ENCODE data around the gene AK1. TPM values are rescaled to one million over a fixed set of nuclear protein-coding genes. Genes with fewer than 3 reads are reported as not detected.

The AK1 gene
- total and polyA plus RNA-seq, 2 experiments from 2014 or later = 16.2 to 35.5 TPM

DNA sequence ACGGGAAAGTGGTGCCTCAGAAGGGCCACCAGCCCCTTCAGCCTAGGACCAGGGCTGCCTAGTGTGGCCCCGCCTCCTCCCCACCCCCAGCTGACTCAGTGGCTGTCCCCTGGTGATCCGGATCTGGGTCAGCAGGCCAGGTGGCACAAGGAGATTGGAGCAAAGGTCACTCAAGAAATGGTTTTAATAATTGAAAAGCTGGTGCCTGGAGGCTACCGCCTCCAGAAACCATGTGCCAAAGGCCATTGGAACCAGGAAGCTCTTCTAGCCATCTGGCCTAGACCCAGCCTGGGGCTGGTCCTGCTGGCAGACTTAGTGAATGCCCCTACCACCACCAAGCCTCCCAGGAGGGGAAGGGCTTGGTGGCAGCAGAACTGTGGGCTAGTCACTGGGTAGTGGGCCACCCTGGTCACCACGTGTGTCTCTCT is 37.9 kb upstream of the AK1 start:
- no peaks in the 10 kb centered on the region for H3K9me2 ChIP-seq (ENCODE audit: insufficient read depth)
- 0 out of 2 replicates have a peak, but pooled peaks cover 7% of the 10 kb centered on the region for H3K27me3 ChIP-seq (ENCODE audit: insufficient read depth)
- no peak overlapping the region for H3K4me3 ChIP-seq
- H3K36me3 ChIP-seq (ENCODE audit: insufficient read depth) = no peaks in the 10 kb centered on the region
- H3F3A ChIP-seq (replicated peaks; ENCODE audit: low read depth) = peaks cover 15% of the 10 kb centered on the region; the same call in 1 of the 2 replicates
- no peak overlapping the region for H3K27ac Mint-ChIP-seq
- H2AFZ ChIP-seq = no peak overlapping the region
- ATAC-seq (no peak), DNase-seq (ENCODE audit: low spot score) (no peak)
- no peak overlapping the region for H3K4me3 Mint-ChIP-seq
- no peak overlapping the region for H3K27ac ChIP-seq (ENCODE audit: low read depth)
- peaks cover 19% of the 10 kb centered on the region; the same call in 2 of the 3 replicates for H3K36me3 Mint-ChIP-seq (ENCODE audit: low read depth)
- H4K20me1 ChIP-seq (replicated peaks; ENCODE audit: insufficient read depth) = peaks cover 5% of the 10 kb centered on the region
- TF ChIP-seq JUNB (IDR thresholded peaks at IDR 0.05; ENCODE audit: unreplicated experiment) = no peak
- no peak for TF ChIP-seq REST (IDR thresholded peaks at IDR 0.05; ENCODE audit: unreplicated experiment)
- TF ChIP-seq ZNF331 (CRISPR knock-in tag; IDR thresholded peaks at IDR 0.05; ENCODE audit: low read depth) = no peak
- TF ChIP-seq EZH2 (IDR thresholded peaks at IDR 0.05; ENCODE audit: low read depth, unreplicated experiment) = no peak
- TF ChIP-seq, protein P1, sequence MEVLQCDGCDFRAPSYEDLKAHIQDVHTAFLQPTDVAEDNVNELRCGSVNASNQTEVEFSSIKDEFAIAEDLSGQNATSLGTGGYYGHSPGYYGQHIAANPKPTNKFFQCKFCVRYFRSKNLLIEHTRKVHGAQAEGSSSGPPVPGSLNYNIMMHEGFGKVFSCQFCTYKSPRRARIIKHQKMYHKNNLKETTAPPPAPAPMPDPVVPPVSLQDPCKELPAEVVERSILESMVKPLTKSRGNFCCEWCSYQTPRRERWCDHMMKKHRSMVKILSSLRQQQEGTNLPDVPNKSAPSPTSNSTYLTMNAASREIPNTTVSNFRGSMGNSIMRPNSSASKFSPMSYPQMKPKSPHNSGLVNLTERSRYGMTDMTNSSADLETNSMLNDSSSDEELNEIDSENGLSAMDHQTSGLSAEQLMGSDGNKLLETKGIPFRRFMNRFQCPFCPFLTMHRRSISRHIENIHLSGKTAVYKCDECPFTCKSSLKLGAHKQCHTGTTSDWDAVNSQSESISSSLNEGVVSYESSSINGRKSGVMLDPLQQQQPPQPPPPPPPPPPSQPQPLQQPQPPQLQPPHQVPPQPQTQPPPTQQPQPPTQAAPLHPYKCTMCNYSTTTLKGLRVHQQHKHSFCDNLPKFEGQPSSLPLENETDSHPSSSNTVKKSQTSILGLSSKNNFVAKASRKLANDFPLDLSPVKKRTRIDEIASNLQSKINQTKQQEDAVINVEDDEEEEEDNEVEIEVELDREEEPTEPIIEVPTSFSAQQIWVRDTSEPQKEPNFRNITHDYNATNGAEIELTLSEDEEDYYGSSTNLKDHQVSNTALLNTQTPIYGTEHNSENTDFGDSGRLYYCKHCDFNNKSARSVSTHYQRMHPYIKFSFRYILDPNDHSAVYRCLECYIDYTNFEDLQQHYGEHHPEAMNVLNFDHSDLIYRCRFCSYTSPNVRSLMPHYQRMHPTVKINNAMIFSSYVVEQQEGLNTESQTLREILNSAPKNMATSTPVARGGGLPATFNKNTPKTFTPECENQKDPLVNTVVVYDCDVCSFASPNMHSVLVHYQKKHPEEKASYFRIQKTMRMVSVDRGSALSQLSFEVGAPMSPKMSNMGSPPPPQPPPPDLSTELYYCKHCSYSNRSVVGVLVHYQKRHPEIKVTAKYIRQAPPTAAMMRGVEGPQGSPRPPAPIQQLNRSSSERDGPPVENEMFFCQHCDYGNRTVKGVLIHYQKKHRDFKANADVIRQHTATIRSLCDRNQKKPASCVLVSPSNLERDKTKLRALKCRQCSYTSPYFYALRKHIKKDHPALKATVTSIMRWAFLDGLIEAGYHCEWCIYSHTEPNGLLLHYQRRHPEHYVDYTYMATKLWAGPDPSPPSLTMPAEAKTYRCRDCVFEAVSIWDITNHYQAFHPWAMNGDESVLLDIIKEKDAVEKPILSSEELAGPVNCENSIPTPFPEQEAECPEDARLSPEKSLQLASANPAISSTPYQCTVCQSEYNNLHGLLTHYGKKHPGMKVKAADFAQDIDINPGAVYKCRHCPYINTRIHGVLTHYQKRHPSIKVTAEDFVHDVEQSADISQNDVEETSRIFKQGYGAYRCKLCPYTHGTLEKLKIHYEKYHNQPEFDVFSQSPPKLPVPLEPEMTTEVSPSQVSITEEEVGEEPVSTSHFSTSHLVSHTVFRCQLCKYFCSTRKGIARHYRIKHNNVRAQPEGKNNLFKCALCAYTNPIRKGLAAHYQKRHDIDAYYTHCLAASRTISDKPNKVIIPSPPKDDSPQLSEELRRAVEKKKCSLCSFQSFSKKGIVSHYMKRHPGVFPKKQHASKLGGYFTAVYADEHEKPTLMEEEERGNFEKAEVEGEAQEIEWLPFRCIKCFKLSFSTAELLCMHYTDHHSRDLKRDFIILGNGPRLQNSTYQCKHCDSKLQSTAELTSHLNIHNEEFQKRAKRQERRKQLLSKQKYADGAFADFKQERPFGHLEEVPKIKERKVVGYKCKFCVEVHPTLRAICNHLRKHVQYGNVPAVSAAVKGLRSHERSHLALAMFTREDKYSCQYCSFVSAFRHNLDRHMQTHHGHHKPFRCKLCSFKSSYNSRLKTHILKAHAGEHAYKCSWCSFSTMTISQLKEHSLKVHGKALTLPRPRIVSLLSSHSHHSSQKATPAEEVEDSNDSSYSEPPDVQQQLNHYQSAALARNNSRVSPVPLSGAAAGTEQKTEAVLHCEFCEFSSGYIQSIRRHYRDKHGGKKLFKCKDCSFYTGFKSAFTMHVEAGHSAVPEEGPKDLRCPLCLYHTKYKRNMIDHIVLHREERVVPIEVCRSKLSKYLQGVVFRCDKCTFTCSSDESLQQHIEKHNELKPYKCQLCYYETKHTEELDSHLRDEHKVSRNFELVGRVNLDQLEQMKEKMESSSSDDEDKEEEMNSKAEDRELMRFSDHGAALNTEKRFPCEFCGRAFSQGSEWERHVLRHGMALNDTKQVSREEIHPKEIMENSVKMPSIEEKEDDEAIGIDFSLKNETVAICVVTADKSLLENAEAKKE (CRISPR knock-in tag; IDR thresholded peaks at IDR 0.05) = no peak
- TF ChIP-seq POLR2AphosphoS5 (IDR thresholded peaks at IDR 0.05; ENCODE audit: low read depth) = no peak
- no peak for TF ChIP-seq ZNF114 (CRISPR knock-in tag; IDR thresholded peaks at IDR 0.05)
- no peak for TF ChIP-seq CREB1 (CRISPR knock-in tag; IDR thresholded peaks at IDR 0.05; ENCODE audit: low read depth)
- TF ChIP-seq STAT1 (IDR thresholded peaks at IDR 0.05; ENCODE audit: unreplicated experiment) = no peak
- TF ChIP-seq NANOG (IDR thresholded peaks at IDR 0.05; ENCODE audit: borderline replicate concordance) = no peak
- TF ChIP-seq CTCF (conservative IDR thresholded peaks at IDR 0.05; ENCODE audit: low read depth in 2 of 2) = no peak
- TF ChIP-seq, protein P2, sequence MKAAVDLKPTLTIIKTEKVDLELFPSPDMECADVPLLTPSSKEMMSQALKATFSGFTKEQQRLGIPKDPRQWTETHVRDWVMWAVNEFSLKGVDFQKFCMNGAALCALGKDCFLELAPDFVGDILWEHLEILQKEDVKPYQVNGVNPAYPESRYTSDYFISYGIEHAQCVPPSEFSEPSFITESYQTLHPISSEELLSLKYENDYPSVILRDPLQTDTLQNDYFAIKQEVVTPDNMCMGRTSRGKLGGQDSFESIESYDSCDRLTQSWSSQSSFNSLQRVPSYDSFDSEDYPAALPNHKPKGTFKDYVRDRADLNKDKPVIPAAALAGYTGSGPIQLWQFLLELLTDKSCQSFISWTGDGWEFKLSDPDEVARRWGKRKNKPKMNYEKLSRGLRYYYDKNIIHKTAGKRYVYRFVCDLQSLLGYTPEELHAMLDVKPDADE (IDR thresholded peaks at IDR 0.05) = no peak
- TF ChIP-seq EZH2phosphoT487 (IDR thresholded peaks at IDR 0.05; ENCODE audit: unreplicated experiment) = no peak
- H3K79me2 ChIP-seq (replicated peaks; ENCODE audit: insufficient read depth) = no peaks in the 10 kb centered on the region
- no peak overlapping the region for H3K4me2 ChIP-seq
- peaks cover 8% of the 10 kb centered on the region; the same call in 1 of the 2 replicates for H3K4me1 ChIP-seq (ENCODE audit: insufficient read depth)
- no peaks in the 10 kb centered on the region; the same call in 2 of the 3 replicates for H3K9me3 Mint-ChIP-seq
- H3K27me3 Mint-ChIP-seq (ENCODE audit: insufficient read depth, low read depth, poor library complexity) = peaks cover 12% of the 10 kb centered on the region
- H3K4me1 Mint-ChIP-seq = peaks cover 19% of the 10 kb centered on the region

All from GM23338 (cell line).